GM13977 (cell line): ENCODE results near the gene TMEM86B.

Experiments used
- DNase-seq: peaks from one replicate; pipeline ENCODE4 v3.0.0; 2012; ENCODE audit warnings: low spot score
- CTCF ChIP-seq: IDR thresholded peaks from 2 replicates; pipeline ENCODE4 v1.5.1; 2012; ENCODE audit warnings: mild to moderate bottlenecking, control low read depth; ENCODE audit not compliant: insufficient read depth; ENCODE audit errors: extremely low read depth, missing control alignments
- in situ Hi-C: fragments of 300-500 bp; cut with MboI; formaldehyde crosslinking; loops from one replicate; pipeline ENCODE4 v1.12.0; 2022; ENCODE audit warnings: low sequenced_read_pairs, low pct_unique_long_range_greater_than_20kb, mixed read lengths, inconsistent platforms; ENCODE audit not compliant: unreplicated experiment

The TMEM86B gene

GRCh38 chr19:55264531-55264930, 36.0 kb upstream of the TMEM86B start:
- DNase-seq = no peak
- TF ChIP-seq CTCF = no peak
- in situ Hi-C loops = no loop called here

- no peak for TF ChIP-seq CTCF
- in situ Hi-C loops = no loop called here
- no peak for DNase-seq
These were observed 33.8 kb upstream of the TMEM86B start for GRCh38 chr19:55262359-55262758.

- in situ Hi-C loops = no loop called here
- TF ChIP-seq CTCF = no peak
- DNase-seq = no peak
These were observed 33.1 kb upstream of the TMEM86B start for GRCh38 chr19:55261671-55262126.

GRCh38 chr19:55259540-55260210, 31.1 kb upstream of the TMEM86B start:
- no peak for TF ChIP-seq CTCF
- in situ Hi-C loops = no loop called here
- DNase-seq = no peak

- no peak for TF ChIP-seq CTCF
- DNase-seq = peak; percentile 99
- in situ Hi-C loops = no loop called here
These were observed 30.4 kb upstream of the TMEM86B start, which contains the start of gene PPP6R1 for GRCh38 chr19:55258828-55259539. TSS of gene PPP6R1 (minus strand) at chr19:55259017. CDS start at chr19:55247103, 11,914 bp downstream.

- TF ChIP-seq CTCF = no peak
- peak; percentile 83 for DNase-seq
- in situ Hi-C loops = no loop called here
These were observed 29.9 kb upstream of the TMEM86B start for GRCh38 chr19:55258476-55258827.
